Measurements from ENCODE around the gene CTNND1.

CTNND1 gene

GRCh38 chr11:57762235-57762861 is 746 bp downstream of the CTNND1 start:
- FAIRE-seq: no peak

GRCh38 chr11:57763568-57763967 is 2.0 kb downstream of the CTNND1 start:
- FAIRE-seq: no peak

- no peak for FAIRE-seq
These were observed 2.4 kb downstream of the CTNND1 start for GRCh38 chr11:57764021-57764420.

- no peak for FAIRE-seq
These were observed 3.0 kb downstream of the CTNND1 start for GRCh38 chr11:57764566-57764965.

- FAIRE-seq: no peak
These were observed 3.4 kb downstream of the CTNND1 start for GRCh38 chr11:57764972-57765371.

GRCh38 chr11:57770793-57771192 is 9.2 kb downstream of the CTNND1 start:
- FAIRE-seq: no peak

GRCh38 chr11:57771365-57771764 is 9.8 kb downstream of the CTNND1 start:
- FAIRE-seq: no peak

GRCh38 chr11:57772562-57772961 is 11.0 kb downstream of the CTNND1 start:
- no peak for FAIRE-seq

GRCh38 chr11:57773026-57773598 is 11.5 kb downstream of the CTNND1 start:
- no peak for FAIRE-seq

- FAIRE-seq: no peak
These were observed 13.9 kb downstream of the CTNND1 start for GRCh38 chr11:57775491-57775890.

GRCh38 chr11:57776031-57776521 is 14.5 kb downstream of the CTNND1 start:
- no peak for FAIRE-seq

- FAIRE-seq: no peak
These were observed 15.1 kb downstream of the CTNND1 start for GRCh38 chr11:57776577-57777210.

GRCh38 chr11:57777969-57778317 is 16.3 kb downstream of the CTNND1 start:
- FAIRE-seq: no peak

GRCh38 chr11:57778318-57779037 is 16.9 kb downstream of the CTNND1 start:
- FAIRE-seq: no peak

GRCh38 chr11:57779276-57779675 is 17.7 kb downstream of the CTNND1 start:
- no peak for FAIRE-seq

- no peak for FAIRE-seq
These were observed 19.9 kb downstream of the CTNND1 start for GRCh38 chr11:57781529-57781943.

- no peak for FAIRE-seq
These were observed 23.5 kb downstream of the CTNND1 start for GRCh38 chr11:57785072-57785471.

- FAIRE-seq: no peak
These were observed 24.8 kb downstream of the CTNND1 start for GRCh38 chr11:57786436-57786835.

GRCh38 chr11:57787006-57787604 is 25.5 kb downstream of the CTNND1 start:
- FAIRE-seq: no peak

GRCh38 chr11:57787920-57788702 is 26.5 kb downstream of the CTNND1 start:
- no peak for FAIRE-seq

GRCh38 chr11:57788703-57789088 is 27.1 kb downstream of the CTNND1 start:
- FAIRE-seq: no peak

- no peak for FAIRE-seq
These were observed 29.9 kb downstream of the CTNND1 start for GRCh38 chr11:57791321-57792059.
